ENCODE data around the gene EVC2. TPM values are rescaled to one million over a fixed set of nuclear protein-coding genes. Genes with fewer than 3 reads are reported as not detected.

Gene EVC2
- total RNA-seq, 3 donors from 2014 or later, result 16.0 to 19.5 (median 17.7) TPM

GRCh38 chr4:5561286-5561685, 147.1 kb downstream of the EVC2 start:
- Histone ChIP-seq H3K9me3 (no peaks in the 10 kb centered on the region), H3K36me3 (no peaks in the 10 kb centered on the region), H3K27me3 (no peaks in the 10 kb centered on the region), H3K4me1 (no peaks in the 10 kb centered on the region), H3K4me3 (no peak overlapping the region), H3K27ac (no peak overlapping the region)
- DNase-seq (ENCODE audit: low spot score in 2 of 2), result no peak
- intact Hi-C loops (cut with DNase I; ENCODE audit: low total_unique reads), result no loop called here
- TF ChIP-seq CTCF (IDR thresholded peaks at IDR 0.05), result no peak
- no peak for TF ChIP-seq POLR2A (IDR thresholded peaks at IDR 0.05)
- no peak for TF ChIP-seq POLR2AphosphoS5 (IDR thresholded peaks at IDR 0.05)

GRCh38 chr4:5558502-5558901, 149.9 kb downstream of the EVC2 start:
- no peak overlapping the region for H3K4me3 ChIP-seq
- no peaks in the 10 kb centered on the region for H3K9me3 ChIP-seq
- no peaks in the 10 kb centered on the region for H3K36me3 ChIP-seq
- H3K27me3 ChIP-seq, result no peaks in the 10 kb centered on the region
- H3K27ac ChIP-seq, result no peak overlapping the region
- no peak for DNase-seq (ENCODE audit: low spot score in 2 of 2)
- no peak for TF ChIP-seq CTCF (IDR thresholded peaks at IDR 0.05)
- TF ChIP-seq POLR2A (IDR thresholded peaks at IDR 0.05), result no peak
- no peak for TF ChIP-seq POLR2AphosphoS5 (IDR thresholded peaks at IDR 0.05)
- H3K4me1 ChIP-seq, result no peaks in the 10 kb centered on the region
- intact Hi-C loops (cut with DNase I; ENCODE audit: low total_unique reads), result no loop called here

GRCh38 chr4:5554376-5554775, 154.0 kb downstream of the EVC2 start:
- H3K4me3 ChIP-seq, result no peak overlapping the region
- no peaks in the 10 kb centered on the region for H3K36me3 ChIP-seq
- H3K27me3 ChIP-seq, result no peaks in the 10 kb centered on the region
- intact Hi-C loops (cut with DNase I; ENCODE audit: low total_unique reads), result no loop called here
- H3K9me3 ChIP-seq, result peaks cover 8 to 11% of the 10 kb centered on the region in 2 donors
- TF ChIP-seq CTCF (IDR thresholded peaks at IDR 0.05), result no peak
- no peak for TF ChIP-seq POLR2A (IDR thresholded peaks at IDR 0.05)
- no peak for TF ChIP-seq POLR2AphosphoS5 (IDR thresholded peaks at IDR 0.05)
- no peak overlapping the region for H3K27ac ChIP-seq
- no peaks in the 10 kb centered on the region for H3K4me1 ChIP-seq
- no peak for DNase-seq (ENCODE audit: low spot score in 2 of 2)

GRCh38 chr4:5553801-5554200, 154.6 kb downstream of the EVC2 start:
- intact Hi-C loops (cut with DNase I; ENCODE audit: low total_unique reads), result no loop called here
- Histone ChIP-seq H3K9me3 (peaks cover 8 to 11% of the 10 kb centered on the region in 2 donors), H3K4me3 (no peak overlapping the region), H3K27me3 (no peaks in the 10 kb centered on the region), H3K27ac (no peak overlapping the region), H3K4me1 (no peaks in the 10 kb centered on the region), H3K36me3 (no peaks in the 10 kb centered on the region)
- no peak for DNase-seq (ENCODE audit: low spot score in 2 of 2)
- TF ChIP-seq POLR2AphosphoS5 (IDR thresholded peaks at IDR 0.05) (no peak), CTCF (IDR thresholded peaks at IDR 0.05) (no peak), POLR2A (IDR thresholded peaks at IDR 0.05) (no peak)

GRCh38 chr4:5552451-5552850, 155.9 kb downstream of the EVC2 start:
- intact Hi-C loops (cut with DNase I; ENCODE audit: low total_unique reads), result no loop called here
- peaks cover 8 to 11% of the 10 kb centered on the region in 2 donors for H3K9me3 ChIP-seq
- no peaks in the 10 kb centered on the region for H3K4me1 ChIP-seq
- H3K27ac ChIP-seq, result no peak overlapping the region
- H3K4me3 ChIP-seq, result no peak overlapping the region
- TF ChIP-seq CTCF (IDR thresholded peaks at IDR 0.05) (no peak), POLR2A (IDR thresholded peaks at IDR 0.05) (no peak), POLR2AphosphoS5 (IDR thresholded peaks at IDR 0.05) (no peak)
- DNase-seq (ENCODE audit: low spot score in 2 of 2), result no peak
- H3K36me3 ChIP-seq, result no peaks in the 10 kb centered on the region
- H3K27me3 ChIP-seq, result no peaks in the 10 kb centered on the region
